ENCODE data around the gene SIVA1. TPM values are rescaled to one million over a fixed set of nuclear protein-coding genes. Genes with fewer than 3 reads are reported as not detected.

Gene SIVA1
- total RNA-seq, 1 experiment from 2014 or later: 85.8 TPM

GRCh38 chr14:104717137-104717536 is 35.8 kb upstream of the SIVA1 start:
- DNase-seq: no peak
- no peaks in the 10 kb centered on the region for H3K36me3 ChIP-seq (ENCODE audit: low read depth)
- H2AFZ ChIP-seq: no peak overlapping the region
- BruUV-seq (replicated peaks): no TSS peak
- no peak overlapping the region for H3K4me3 ChIP-seq
- no peaks in the 10 kb centered on the region for H3K79me2 ChIP-seq (ENCODE audit: low read depth)
- H3K9me3 ChIP-seq (ENCODE audit: insufficient read depth, low read depth): no peaks in the 10 kb centered on the region
- ChIA-PET POLR2A (ENCODE audit: unreplicated experiment) (no interaction called here), CTCF (no interaction called here)
- H3K9me2 ChIP-seq (ENCODE audit: insufficient read depth): no peaks in the 10 kb centered on the region
- peaks cover 5% of the 10 kb centered on the region; the same call in 1 of the 2 replicates for H3F3A ChIP-seq (ENCODE audit: insufficient read depth, low read depth)
- H3K4me1 ChIP-seq (replicated peaks; ENCODE audit: insufficient read depth): no peaks in the 10 kb centered on the region
- no peak overlapping the region for H3K27ac ChIP-seq
- H4K20me1 ChIP-seq (ENCODE audit: insufficient read depth): 0 out of 2 replicates have a peak, but pooled peaks cover 6% of the 10 kb centered on the region
- no peaks in the 10 kb centered on the region for H3K27me3 ChIP-seq (ENCODE audit: insufficient read depth, low read depth)
- intact Hi-C loops (cut with micrococcal nuclease; ENCODE audit: unreplicated experiment): no loop called here
- TF ChIP-seq EZH2 (IDR thresholded peaks at IDR 0.05; ENCODE audit: low read depth) (no peak), CTCF (conservative IDR thresholded peaks at IDR 0.05) (no peak)
- H3K4me2 ChIP-seq: no peak overlapping the region

GRCh38 chr14:104717646-104718045 is 35.3 kb upstream of the SIVA1 start:
- Histone ChIP-seq H2AFZ (no peak overlapping the region), H3F3A (ENCODE audit: insufficient read depth, low read depth) (peaks cover 10% of the 10 kb centered on the region; the same call in 1 of the 2 replicates), H3K4me2 (no peak overlapping the region), H3K36me3 (ENCODE audit: low read depth) (no peaks in the 10 kb centered on the region), H3K4me1 (replicated peaks; ENCODE audit: insufficient read depth) (no peaks in the 10 kb centered on the region), H3K79me2 (ENCODE audit: low read depth) (no peaks in the 10 kb centered on the region), H3K27me3 (ENCODE audit: insufficient read depth, low read depth) (no peaks in the 10 kb centered on the region), H3K9me2 (ENCODE audit: insufficient read depth) (no peaks in the 10 kb centered on the region), H3K9me3 (ENCODE audit: insufficient read depth, low read depth) (no peaks in the 10 kb centered on the region), H3K4me3 (no peak overlapping the region), H3K27ac (no peak overlapping the region), H4K20me1 (ENCODE audit: insufficient read depth) (peaks cover 10% of the 10 kb centered on the region; the same call in 1 of the 2 replicates)
- intact Hi-C loops (cut with micrococcal nuclease; ENCODE audit: unreplicated experiment): no loop called here
- POLR2A ChIA-PET (ENCODE audit: unreplicated experiment): no interaction called here
- no TSS peak for BruUV-seq (replicated peaks)
- CTCF ChIA-PET: no interaction called here
- no peak for DNase-seq
- TF ChIP-seq EZH2 (IDR thresholded peaks at IDR 0.05; ENCODE audit: low read depth) (no peak), CTCF (conservative IDR thresholded peaks at IDR 0.05) (no peak)

- TF ChIP-seq CTCF (conservative IDR thresholded peaks at IDR 0.05) (no peak), EZH2 (IDR thresholded peaks at IDR 0.05; ENCODE audit: low read depth) (no peak)
- H3K36me3 ChIP-seq (ENCODE audit: low read depth): no peaks in the 10 kb centered on the region
- no peak overlapping the region for H2AFZ ChIP-seq
- ChIA-PET POLR2A (ENCODE audit: unreplicated experiment) (no interaction called here), CTCF (no interaction called here)
- DNase-seq: no peak
- no peaks in the 10 kb centered on the region for H3K79me2 ChIP-seq (ENCODE audit: low read depth)
- H3K9me2 ChIP-seq (ENCODE audit: insufficient read depth): no peaks in the 10 kb centered on the region
- H3K4me2 ChIP-seq: no peak overlapping the region
- H3K27ac ChIP-seq: no peak overlapping the region
- peaks cover 11% of the 10 kb centered on the region; the same call in 1 of the 2 replicates for H4K20me1 ChIP-seq (ENCODE audit: insufficient read depth)
- no TSS peak for BruUV-seq (replicated peaks)
- no peaks in the 10 kb centered on the region for H3K27me3 ChIP-seq (ENCODE audit: insufficient read depth, low read depth)
- peaks cover 10% of the 10 kb centered on the region; the same call in 1 of the 2 replicates for H3F3A ChIP-seq (ENCODE audit: insufficient read depth, low read depth)
- no peak overlapping the region for H3K4me3 ChIP-seq
- no peaks in the 10 kb centered on the region for H3K9me3 ChIP-seq (ENCODE audit: insufficient read depth, low read depth)
- intact Hi-C loops (cut with micrococcal nuclease; ENCODE audit: unreplicated experiment): no loop called here
- H3K4me1 ChIP-seq (replicated peaks; ENCODE audit: insufficient read depth): no peaks in the 10 kb centered on the region; the same call in 1 of the 2 replicates
Measured at GRCh38 chr14:104718147-104718546, 34.8 kb upstream of the SIVA1 start.
